H1 (cell line): ENCODE data around the gene PTBP1.

Experiments used
- CTCF ChIP-seq, 3 experiments: IDR thresholded peaks; 1 replicate in 2 of 3; 2 replicates in 1 of 3; pipeline versions ENCODE4 v1.5.1 to v1.6.1; 2011; ENCODE audit warnings: low read length in 3 of 3, mild to moderate bottlenecking in 3 of 3, inconsistent platforms in 2 of 3, low read depth in 1 of 3, moderate library complexity in 1 of 3; ENCODE audit not compliant: insufficient read depth in 1 of 3; ENCODE audit errors: control extremely low read depth in 1 of 3
- GABPA ChIP-seq: IDR thresholded peaks from 2 replicates; pipeline ENCODE4 v1.6.1; 2011; ENCODE audit warnings: mild to moderate bottlenecking, low read length, moderate library complexity, borderline replicate concordance; ENCODE audit not compliant: insufficient read depth
- POLR2AphosphoS5 ChIP-seq: IDR thresholded peaks from 2 replicates; pipeline ENCODE4 v1.6.1; 2011; ENCODE audit warnings: low read depth, low read length
- TF ChIP-seq, protein P1 (sequence below): IDR thresholded peaks from 2 replicates; pipeline ENCODE4 v1.6.1; 2012; ENCODE audit warnings: low read length, inconsistent platforms

DNA sequence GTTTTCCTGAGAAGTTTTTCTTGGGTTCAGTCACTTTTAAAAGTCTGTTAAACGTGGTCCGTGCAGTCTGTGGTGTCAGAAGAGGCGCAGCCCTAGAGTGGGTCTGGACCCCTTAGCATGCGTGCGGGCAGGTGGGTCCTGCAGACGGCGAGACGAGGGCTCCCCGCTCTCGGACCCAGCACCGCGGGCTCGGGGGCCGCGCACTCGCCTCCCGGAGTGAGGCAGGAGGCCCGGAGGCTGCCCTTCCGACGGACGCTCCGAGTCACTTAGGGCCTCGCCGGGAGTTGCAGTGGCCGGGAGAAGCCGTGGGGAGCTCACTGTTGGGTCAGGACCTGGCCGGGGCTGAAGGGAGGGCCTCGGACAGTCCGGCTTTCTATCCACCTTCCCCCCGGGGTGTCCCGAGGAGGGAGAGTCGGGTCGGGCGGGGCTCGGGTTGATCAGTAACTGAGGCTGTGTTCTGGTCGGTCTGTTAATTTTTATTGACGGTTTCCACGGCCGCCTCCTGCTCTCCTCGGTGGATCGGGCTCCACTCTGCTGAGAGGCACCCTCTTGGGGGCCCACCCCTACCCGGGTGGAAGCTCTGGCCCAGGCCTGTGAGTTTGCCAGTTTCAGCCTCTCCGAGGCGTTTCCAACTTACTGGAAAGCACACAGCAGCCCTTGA lies 1.3 kb downstream of the PTBP1 start:
- TF ChIP-seq GABPA: no peak
- no peak for TF ChIP-seq CTCF (IDR thresholded peaks at IDR 0.05; ENCODE audit: control extremely low read depth in 1 of 3, insufficient read depth in 1 of 3, low read depth in 1 of 3, low read length in 3 of 3)
- TF ChIP-seq, protein P1, sequence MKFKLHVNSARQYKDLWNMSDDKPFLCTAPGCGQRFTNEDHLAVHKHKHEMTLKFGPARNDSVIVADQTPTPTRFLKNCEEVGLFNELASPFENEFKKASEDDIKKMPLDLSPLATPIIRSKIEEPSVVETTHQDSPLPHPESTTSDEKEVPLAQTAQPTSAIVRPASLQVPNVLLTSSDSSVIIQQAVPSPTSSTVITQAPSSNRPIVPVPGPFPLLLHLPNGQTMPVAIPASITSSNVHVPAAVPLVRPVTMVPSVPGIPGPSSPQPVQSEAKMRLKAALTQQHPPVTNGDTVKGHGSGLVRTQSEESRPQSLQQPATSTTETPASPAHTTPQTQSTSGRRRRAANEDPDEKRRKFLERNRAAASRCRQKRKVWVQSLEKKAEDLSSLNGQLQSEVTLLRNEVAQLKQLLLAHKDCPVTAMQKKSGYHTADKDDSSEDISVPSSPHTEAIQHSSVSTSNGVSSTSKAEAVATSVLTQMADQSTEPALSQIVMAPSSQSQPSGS: no peak
- TF ChIP-seq POLR2AphosphoS5: peak; percentile 43; the same call in 1 of the 2 replicates
